Caco-2 (cell line): ENCODE data around the gene TMEM115. TPM values are rescaled to one million over a fixed set of nuclear protein-coding genes. Genes with fewer than 3 reads are reported as not detected.

Experiments
- BruUV-seq: library from RNA; stranded (reverse); fragments of 400-500 nt; replicated peaks from 2 replicates; lab custom pipeline; 2021; lab: Mats Ljungman, UMichigan
- CTCF ChIA-PET: fragments of 300-600 bp; sonication (Branson Sonifier 250); formaldehyde crosslinking; loops from one replicate; lab custom pipeline; 2022; ENCODE audit warnings: antibody characterized with exemption; lab: Charles Lee
- POLR2A ChIA-PET: fragments of 300-600 bp; sonication (Branson Sonifier 250); formaldehyde crosslinking; loops from one replicate; lab custom pipeline; 2022; ENCODE audit warnings: antibody characterized with exemption; lab: Charles Lee
- DNase-seq, 2 experiments: peaks; one replicate each; pipeline versions ENCODE4 v3.0.0 to v3.0.0-alpha.2; 2020 to 2022
- H3K27me3 ChIP-seq: replicated peaks from 2 replicates; pipeline ENCODE4 v1.6.0; 2011; ENCODE audit warnings: low read length; ENCODE audit not compliant: control insufficient read depth, insufficient read depth
- H3K36me3 ChIP-seq: 2 replicates; pipeline ENCODE4 v1.5.1; 2011; ENCODE audit warnings: low read length; ENCODE audit not compliant: control insufficient read depth, insufficient read depth
- H3K4me1 ChIP-seq: fragments of 250-450 bp; sonication (Bioruptor Pico); 2 replicates; pipeline ENCODE4 v1.5.1; 2020; ENCODE audit warnings: mild to moderate bottlenecking
- H3K4me3 ChIP-seq: 2 replicates; pipeline ENCODE4 v1.5.1; 2011; ENCODE audit warnings: low read depth, mild to moderate bottlenecking, control low read depth, low read length
- H3K9me3 ChIP-seq: fragments of 250-450 bp; sonication (Bioruptor Pico); 2 replicates; pipeline ENCODE4 v1.5.1; 2020; ENCODE audit warnings: mild to moderate bottlenecking, moderate library complexity
- H3K27ac Mint-ChIP-seq: one replicate; pipeline ENCODE4 v1.8.0; 2022; ENCODE audit warnings: mixed read lengths; ENCODE audit not compliant: unreplicated experiment
- H3K27me3 Mint-ChIP-seq: one replicate; pipeline ENCODE4 v1.8.0; 2022; ENCODE audit warnings: mixed read lengths; ENCODE audit not compliant: insufficient read depth, unreplicated experiment
- H3K36me3 Mint-ChIP-seq: one replicate; pipeline ENCODE4 v1.8.0; 2022; ENCODE audit warnings: mild to moderate bottlenecking, mixed read lengths; ENCODE audit not compliant: insufficient read depth, unreplicated experiment
- H3K4me1 Mint-ChIP-seq: one replicate; pipeline ENCODE4 v1.8.0; 2022; ENCODE audit warnings: low read depth, mixed read lengths; ENCODE audit not compliant: unreplicated experiment
- H3K4me3 Mint-ChIP-seq: one replicate; pipeline ENCODE4 v1.8.0; 2022; ENCODE audit warnings: mild to moderate bottlenecking, moderate library complexity, mixed read lengths; ENCODE audit not compliant: unreplicated experiment
- H3K9me3 Mint-ChIP-seq: one replicate; pipeline ENCODE4 v1.8.0; 2022; ENCODE audit warnings: mixed read lengths; ENCODE audit not compliant: unreplicated experiment
- CTCF ChIP-seq, 2 experiments: fragments of 200-600 bp in 1 of 2; IDR thresholded peaks; 1 replicate in 1 of 2; 2 replicates in 1 of 2; pipeline versions ENCODE4 v1.5.1 to v1.8.0; 2011 to 2022; ENCODE audit warnings: antibody characterized with exemption in 1 of 2, control low read depth in 1 of 2, inconsistent platforms in 1 of 2, low read depth in 1 of 2, low read length in 1 of 2, mild to moderate bottlenecking in 1 of 2, moderate library complexity in 1 of 2; ENCODE audit not compliant: insufficient read depth in 1 of 2, severe bottlenecking in 1 of 2, unreplicated experiment in 1 of 2
- intact Hi-C: fragments of 100-400 bp; cut with micrococcal nuclease; formaldehyde crosslinking; loops from one replicate; pipeline ENCODE4 v1.10.0; 2022; ENCODE audit not compliant: unreplicated experiment
- total RNA-seq: library from RNA; stranded (reverse); gene quantifications from 2 replicates; pipeline ENCODE4 v1.2.3, GENCODE V29; 2022

TMEM115 gene
- total RNA-seq, 1 experiment from 2014 or later = 23.9 TPM

DNA sequence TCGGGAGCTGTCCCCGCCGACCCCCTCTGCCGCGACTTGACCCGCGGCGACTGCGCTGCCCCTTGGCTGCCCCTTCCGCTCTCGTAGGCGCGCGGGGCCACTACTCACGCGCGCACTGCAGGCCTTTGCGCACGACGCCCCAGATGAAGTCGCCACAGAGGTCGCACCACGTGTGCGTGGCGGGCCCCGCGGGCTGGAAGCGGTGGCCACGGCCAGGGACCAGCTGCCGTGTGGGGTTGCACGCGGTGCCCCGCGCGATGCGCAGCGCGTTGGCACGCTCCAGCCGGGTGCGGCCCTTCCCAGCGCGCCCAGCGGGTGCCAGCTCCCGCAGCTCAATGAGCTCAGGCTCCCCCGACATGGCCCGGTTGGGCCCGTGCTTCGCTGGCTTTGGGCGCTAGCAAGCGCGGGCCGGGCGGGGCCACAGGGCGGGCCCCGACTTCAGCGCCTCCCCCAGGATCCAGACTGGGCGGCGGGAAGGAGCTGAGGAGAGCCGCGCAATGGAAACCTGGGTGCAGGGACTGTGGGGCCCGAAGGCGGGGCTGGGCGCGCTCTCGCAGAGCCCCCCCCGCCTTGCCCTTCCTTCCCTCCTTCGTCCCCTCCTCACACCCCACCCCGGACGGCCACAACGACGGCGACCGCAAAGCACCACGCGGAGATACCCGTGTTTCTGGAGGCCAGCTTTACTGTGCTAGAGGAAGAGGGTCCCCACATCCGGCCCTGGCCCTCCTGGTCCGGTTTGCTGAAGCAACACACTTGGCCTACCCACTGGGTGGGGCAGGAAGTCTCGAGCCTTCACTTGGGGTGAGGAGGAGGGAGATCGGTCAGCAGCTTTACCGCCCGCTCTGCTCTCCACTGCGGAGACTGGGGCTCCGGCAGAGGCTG lies 18.6 kb downstream of the TMEM115 start, which contains the start of gene RASSF1:
Gene RASSF1 (minus strand): TSS at position 389 of the 882 bp plus-strand sequence. CDS start 31 bp downstream, at position 358.
- H3K9me3 ChIP-seq = no peaks in the 10 kb centered on the region
- no peaks in the 10 kb centered on the region for H3K27me3 ChIP-seq
- POLR2A ChIA-PET = no interaction called here
- intact Hi-C loops = no loop called here
- Mint-ChIP-seq H3K4me1 (peaks cover 12% of the 10 kb centered on the region), H3K36me3 (peaks cover 23% of the 10 kb centered on the region), H3K9me3 (no peaks in the 10 kb centered on the region), H3K27ac (no peak within 1 kb of the TSS), H3K27me3 (no peaks in the 10 kb centered on the region), H3K4me3 (peak within 1 kb of the TSS; percentile 15)
- DNase-seq = peak in 1 of 2 experiments; percentile 34
- no peaks in the 10 kb centered on the region for H3K36me3 ChIP-seq
- no TSS peak for BruUV-seq
- TF ChIP-seq CTCF (IDR thresholded peaks at IDR 0.05; ENCODE audit: insufficient read depth in 1 of 2, low read depth in 1 of 2, low read length in 1 of 2, severe bottlenecking in 1 of 2, unreplicated experiment in 1 of 2) = no peak
- peaks cover 12% of the 10 kb centered on the region for H3K4me1 ChIP-seq
- peak within 1 kb of the TSS; percentile 37 for H3K4me3 ChIP-seq
- CTCF ChIA-PET = interaction anchor here (0.9 kb wide), 1 partner anchor 11 kb away, joined by 3 read pairs; no protein-coding TSS in a partner anchor

DNA sequence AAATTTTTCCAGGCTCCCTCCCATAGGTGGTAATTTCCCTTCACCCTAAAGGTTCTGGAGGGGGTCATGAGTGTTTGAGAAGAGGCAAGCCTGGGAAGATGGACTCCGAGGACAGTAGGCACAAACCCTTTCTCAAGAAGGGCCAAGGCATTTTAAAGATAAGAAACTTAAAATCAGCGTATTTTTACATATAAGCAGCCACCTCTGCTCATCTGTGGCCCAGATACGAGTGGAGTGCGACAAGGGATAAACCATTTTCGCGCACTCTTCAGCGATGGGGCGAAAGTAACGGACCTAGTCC lies 19.2 kb downstream of the TMEM115 start:
- no peak overlapping the region for H3K27ac Mint-ChIP-seq
- Histone ChIP-seq H3K36me3 (no peaks in the 10 kb centered on the region), H3K9me3 (no peaks in the 10 kb centered on the region), H3K4me1 (peaks cover 16% of the 10 kb centered on the region), H3K4me3 (peak overlapping the region; percentile 37), H3K27me3 (no peaks in the 10 kb centered on the region)
- intact Hi-C loops = no loop called here
- POLR2A ChIA-PET = no interaction called here
- H3K4me1 Mint-ChIP-seq = peaks cover 11% of the 10 kb centered on the region
- H3K4me3 Mint-ChIP-seq = peak overlapping the region; percentile 15
- no TSS peak for BruUV-seq
- no peak for DNase-seq
- H3K27me3 Mint-ChIP-seq = no peaks in the 10 kb centered on the region
- no peak for TF ChIP-seq CTCF (IDR thresholded peaks at IDR 0.05; ENCODE audit: insufficient read depth in 1 of 2, low read depth in 1 of 2, low read length in 1 of 2, severe bottlenecking in 1 of 2, unreplicated experiment in 1 of 2)
- H3K9me3 Mint-ChIP-seq = no peaks in the 10 kb centered on the region
- CTCF ChIA-PET = interaction anchor here (0.9 kb wide), 1 partner anchor 11 kb away, joined by 3 read pairs; no protein-coding TSS in a partner anchor
- peaks cover 29% of the 10 kb centered on the region for H3K36me3 Mint-ChIP-seq

- no peaks in the 10 kb centered on the region for H3K27me3 Mint-ChIP-seq
- BruUV-seq = no TSS peak
These were observed 19.7 kb downstream of the TMEM115 start for GRCh38 chr3:50339485-50340146.

More at GRCh38 chr3:50339485-50340146, 19.7 kb downstream of the TMEM115 start:
- no peak for TF ChIP-seq CTCF (IDR thresholded peaks at IDR 0.05; ENCODE audit: insufficient read depth in 1 of 2, low read depth in 1 of 2, low read length in 1 of 2, severe bottlenecking in 1 of 2, unreplicated experiment in 1 of 2)
- intact Hi-C loops = no loop called here
- peak overlapping the region; percentile 15 for H3K4me3 Mint-ChIP-seq
- Histone ChIP-seq H3K4me1 (peaks cover 16% of the 10 kb centered on the region), H3K9me3 (no peaks in the 10 kb centered on the region), H3K36me3 (no peaks in the 10 kb centered on the region), H3K27me3 (no peaks in the 10 kb centered on the region), H3K4me3 (no peak overlapping the region)
- POLR2A ChIA-PET = no interaction called here
- CTCF ChIA-PET = no interaction called here
- H3K27ac Mint-ChIP-seq = no peak overlapping the region
- H3K4me1 Mint-ChIP-seq = peaks cover 11% of the 10 kb centered on the region
- H3K36me3 Mint-ChIP-seq = peaks cover 33% of the 10 kb centered on the region
- H3K9me3 Mint-ChIP-seq = no peaks in the 10 kb centered on the region
- DNase-seq = no peak
